Measurements from ENCODE around the gene CIB4.

GRCh38 chr2:26580151-26580550 is 61.0 kb downstream of the CIB4 start:
- no peak for TF ChIP-seq CTCF (conservative IDR thresholded peaks at IDR 0.05)
- TF ChIP-seq EZH2 (IDR thresholded peaks at IDR 0.05; ENCODE audit: low read depth): no peak

Measured in PC-9 (cell line).